Cardiac muscle cell (in vitro differentiated cells and primary cell): Measurements from ENCODE around the gene ASB7. TPM values are rescaled to one million over a fixed set of nuclear protein-coding genes. Genes with fewer than 3 reads are reported as not detected.
"Not testable (repeated sequence)": the region's sequence is repeated elsewhere in the genome, so short reads cannot be mapped to it uniquely, and the experiment has no call there.

Source experiments
- DNase-seq, 2 donors: peaks; one replicate each; pipeline versions ENCODE4 v3.0.0 to v3.0.0-alpha.2; 2010 to 2017; ENCODE audit warnings: low read depth in 1 of 2, low spot score in 1 of 2
- H3K27ac ChIP-seq: fragments of 200-600 bp; sonication (generic); 2 replicates; pipeline ENCODE4 v1.5.1; 2016
- H3K27me3 ChIP-seq: fragments of 200-600 bp; sonication (generic); 2 replicates; pipeline ENCODE4 v1.6.0; 2016; ENCODE audit warnings: control low read depth
- H3K36me3 ChIP-seq: fragments of 200-600 bp; sonication (generic); 2 replicates; pipeline ENCODE4 v1.5.1; 2016; ENCODE audit warnings: control low read depth
- H3K4me1 ChIP-seq: fragments of 200-600 bp; sonication (generic); 2 replicates; pipeline ENCODE4 v1.8.1; 2017; ENCODE audit warnings: low read depth, mild to moderate bottlenecking, mixed run types
- H3K4me3 ChIP-seq: fragments of 200-600 bp; sonication (generic); 2 replicates; pipeline ENCODE4 v1.5.1; 2016; ENCODE audit warnings: mild to moderate bottlenecking
- H3K9me3 ChIP-seq: fragments of 200-600 bp; sonication (generic); 2 replicates; pipeline ENCODE4 v1.5.1; 2017; ENCODE audit warnings: low read depth, mild to moderate bottlenecking, control low read depth
- polyA plus RNA-seq: library from polyadenylated mRNA; unstranded; fragments of >200 nt; fragmentation: Nextera tagmentation; extraction: Ambion mirVana; gene quantifications from 2 replicates; pipeline ENCODE4 v1.2.1, GENCODE V29; 2016
- total RNA-seq: library from RNA; depleted of rRNA; stranded (reverse); fragments of >200 nt; gene quantifications from 2 replicates; pipeline ENCODE4 v1.2.3, GENCODE V29; 2016
- TF ChIP-seq, protein P1 (sequence below): IDR thresholded peaks from 2 replicates; pipeline ENCODE4 v1.5.1; 2012; ENCODE audit warnings: low read depth, mild to moderate bottlenecking, low read length

Gene ASB7
- total and polyA plus RNA-seq, 2 experiments from 2014 or later: 6.8 to 19.2 TPM

DNA sequence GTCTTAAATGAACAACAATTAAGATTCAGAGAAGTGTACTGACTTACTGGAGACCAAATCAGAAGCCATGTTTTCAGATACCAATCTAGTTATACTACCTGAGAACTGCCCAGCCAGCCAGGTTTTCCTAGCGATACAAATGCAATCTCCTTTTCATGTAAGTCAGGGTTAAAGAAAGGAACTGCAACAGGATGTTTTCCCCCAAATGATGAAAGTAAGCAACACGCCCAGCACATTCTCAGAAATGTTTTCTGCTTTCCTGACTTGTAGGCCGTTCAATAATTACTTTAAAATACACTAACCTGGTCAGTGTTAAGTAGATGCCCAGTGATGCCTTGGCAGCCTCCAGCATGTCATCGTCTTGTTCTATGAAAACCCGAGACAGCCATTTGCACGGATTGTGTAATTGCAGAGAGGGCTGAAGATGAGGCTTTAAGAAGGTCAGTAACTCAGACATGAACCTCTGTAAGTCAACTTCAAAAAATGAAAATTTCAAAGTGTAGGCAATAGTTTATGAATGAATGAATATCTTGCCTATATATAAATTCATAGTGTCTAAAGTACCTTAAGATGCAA lies 30.7 kb upstream of the ASB7 start:
- TF ChIP-seq, protein P1, sequence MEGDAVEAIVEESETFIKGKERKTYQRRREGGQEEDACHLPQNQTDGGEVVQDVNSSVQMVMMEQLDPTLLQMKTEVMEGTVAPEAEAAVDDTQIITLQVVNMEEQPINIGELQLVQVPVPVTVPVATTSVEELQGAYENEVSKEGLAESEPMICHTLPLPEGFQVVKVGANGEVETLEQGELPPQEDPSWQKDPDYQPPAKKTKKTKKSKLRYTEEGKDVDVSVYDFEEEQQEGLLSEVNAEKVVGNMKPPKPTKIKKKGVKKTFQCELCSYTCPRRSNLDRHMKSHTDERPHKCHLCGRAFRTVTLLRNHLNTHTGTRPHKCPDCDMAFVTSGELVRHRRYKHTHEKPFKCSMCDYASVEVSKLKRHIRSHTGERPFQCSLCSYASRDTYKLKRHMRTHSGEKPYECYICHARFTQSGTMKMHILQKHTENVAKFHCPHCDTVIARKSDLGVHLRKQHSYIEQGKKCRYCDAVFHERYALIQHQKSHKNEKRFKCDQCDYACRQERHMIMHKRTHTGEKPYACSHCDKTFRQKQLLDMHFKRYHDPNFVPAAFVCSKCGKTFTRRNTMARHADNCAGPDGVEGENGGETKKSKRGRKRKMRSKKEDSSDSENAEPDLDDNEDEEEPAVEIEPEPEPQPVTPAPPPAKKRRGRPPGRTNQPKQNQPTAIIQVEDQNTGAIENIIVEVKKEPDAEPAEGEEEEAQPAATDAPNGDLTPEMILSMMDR: no peak
- Histone ChIP-seq H3K4me3 (no peak overlapping the region), H3K27me3 (no peaks in the 10 kb centered on the region), H3K4me1 (no peaks in the 10 kb centered on the region), H3K9me3 (no peaks in the 10 kb centered on the region), H3K36me3 (peaks cover 17% of the 10 kb centered on the region), H3K27ac (no peak overlapping the region)
- DNase-seq: no peak

- no peak overlapping the region for H3K27ac ChIP-seq
- no peaks in the 10 kb centered on the region for H3K9me3 ChIP-seq
- no peak overlapping the region for H3K4me3 ChIP-seq
- H3K27me3 ChIP-seq: no peaks in the 10 kb centered on the region
- TF ChIP-seq, protein P1: peak; percentile 42
- H3K36me3 ChIP-seq: peaks cover 17% of the 10 kb centered on the region
- H3K4me1 ChIP-seq: no peaks in the 10 kb centered on the region
- DNase-seq: peak in 1 of 2 donors; percentile 52
Observed at GRCh38 chr15:100572362-100572983, 29.9 kb upstream of the ASB7 start.

GRCh38 chr15:100573526-100573925 lies 28.9 kb upstream of the ASB7 start:
- no peak overlapping the region for H3K4me3 ChIP-seq
- H3K27ac ChIP-seq: no peak overlapping the region
- peaks cover 17% of the 10 kb centered on the region for H3K36me3 ChIP-seq
- TF ChIP-seq, protein P1: no peak
- H3K4me1 ChIP-seq: no peaks in the 10 kb centered on the region
- H3K27me3 ChIP-seq: no peaks in the 10 kb centered on the region
- no peak for DNase-seq
- no peaks in the 10 kb centered on the region for H3K9me3 ChIP-seq

- H3K27me3 ChIP-seq: no peaks in the 10 kb centered on the region
- no peaks in the 10 kb centered on the region for H3K9me3 ChIP-seq
- H3K27ac ChIP-seq: no peak overlapping the region
- no peak overlapping the region for H3K4me3 ChIP-seq
- no peaks in the 10 kb centered on the region for H3K36me3 ChIP-seq
- TF ChIP-seq, protein P1: no peak
- H3K4me1 ChIP-seq: no peaks in the 10 kb centered on the region
- DNase-seq: no peak
Observed at GRCh38 chr15:100580414-100580813, 22.0 kb upstream of the ASB7 start.

- DNase-seq: peak; percentile 1 to 8
- TF ChIP-seq, protein P1: no peak
- Histone ChIP-seq H3K27me3 (no peaks in the 10 kb centered on the region), H3K27ac (no peak overlapping the region), H3K36me3 (no peaks in the 10 kb centered on the region), H3K4me1 (no peaks in the 10 kb centered on the region), H3K4me3 (no peak overlapping the region), H3K9me3 (peaks cover 3% of the 10 kb centered on the region)
Observed at GRCh38 chr15:100588638-100589242, 13.6 kb upstream of the ASB7 start.

- not testable (repeated sequence) for H3K9me3 ChIP-seq, DNase-seq
Observed at GRCh38 chr15:100591163-100591562, 11.2 kb upstream of the ASB7 start.

More at GRCh38 chr15:100591163-100591562, 11.2 kb upstream of the ASB7 start:
- H3K27ac ChIP-seq, H3K4me1 ChIP-seq, H3K36me3 ChIP-seq, H3K4me3 ChIP-seq, H3K27me3 ChIP-seq: not testable (repeated sequence)
